ENCODE results near the gene PPME1. TPM values are rescaled to one million over a fixed set of nuclear protein-coding genes. Genes with fewer than 3 reads are reported as not detected.

The PPME1 gene
- total RNA-seq, 1 donor from 2014 or later = 401 TPM

- Histone ChIP-seq H3K4me1 (ENCODE audit: insufficient read depth, low read length) (peaks cover 8% of the 10 kb centered on the region), H3K79me2 (ENCODE audit: insufficient read depth, low read length) (no peaks in the 10 kb centered on the region), H3K4me3 (ENCODE audit: insufficient read depth, low read depth, low read length) (no peak overlapping the region), H3K27me3 (ENCODE audit: insufficient read depth, low read length) (no peaks in the 10 kb centered on the region), H3K27ac (ENCODE audit: low read depth, low read length) (no peak overlapping the region), H3K9me3 (ENCODE audit: insufficient read depth, low read depth, low read length) (no peaks in the 10 kb centered on the region), H3K4me2 (ENCODE audit: low read length) (no peak overlapping the region), H3K9ac (ENCODE audit: low read length) (no peak overlapping the region), H4K20me1 (ENCODE audit: insufficient read depth, low read length) (no peaks in the 10 kb centered on the region), H2AFZ (ENCODE audit: low read depth, low read length) (no peak overlapping the region), H3K36me3 (ENCODE audit: insufficient read depth, low read length) (no peaks in the 10 kb centered on the region)
- Mint-ChIP-seq H3K4me1 (ENCODE audit: low read depth, unreplicated experiment) (peaks cover 14% of the 10 kb centered on the region), H3K9me3 (ENCODE audit: unreplicated experiment) (no peaks in the 10 kb centered on the region), H3K36me3 (ENCODE audit: low read depth, unreplicated experiment) (peaks cover 20% of the 10 kb centered on the region), H3K4me3 (ENCODE audit: unreplicated experiment) (no peak overlapping the region), H3K27me3 (ENCODE audit: low read depth, unreplicated experiment) (peaks cover 3% of the 10 kb centered on the region), H3K27ac (ENCODE audit: unreplicated experiment) (peak overlapping the region; percentile 48)
- peak; percentile 49 for DNase-seq (ENCODE audit: low read depth)
- no peak for FAIRE-seq
- TF ChIP-seq CTCF (IDR thresholded peaks at IDR 0.05; ENCODE audit: insufficient read depth, low read depth, low read length) = no peak
These were observed 87.0 kb downstream of the PPME1 start for GRCh38 chr11:74257959-74258553.

DNA sequence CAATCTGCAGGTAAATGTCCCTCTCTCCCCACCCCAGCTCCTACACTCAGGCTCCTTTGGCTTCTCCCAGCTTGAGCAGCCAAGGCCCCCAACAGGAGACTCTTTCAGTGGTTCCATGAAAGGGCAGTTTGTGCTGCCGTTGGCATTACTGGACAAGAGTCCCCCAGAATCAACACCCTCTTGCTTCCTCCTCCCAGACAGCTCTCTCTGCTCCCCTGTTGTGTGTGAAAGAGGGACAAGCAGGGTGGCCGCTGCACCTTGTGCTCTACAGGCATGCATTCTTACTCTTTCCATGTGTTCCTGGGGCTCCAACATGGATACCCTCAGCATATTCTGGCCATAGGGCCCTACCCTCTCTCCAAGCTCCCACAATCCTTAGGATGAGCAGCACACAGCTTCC is 91.6 kb downstream of the PPME1 start:
- FAIRE-seq = no peak

More for the DNA sequence above, 91.6 kb downstream of the PPME1 start:
- Histone ChIP-seq H3K27me3 (ENCODE audit: insufficient read depth, low read length) (no peaks in the 10 kb centered on the region), H3K4me1 (ENCODE audit: insufficient read depth, low read length) (peaks cover 10% of the 10 kb centered on the region), H4K20me1 (ENCODE audit: insufficient read depth, low read length) (no peaks in the 10 kb centered on the region), H2AFZ (ENCODE audit: low read depth, low read length) (no peak overlapping the region), H3K9me3 (ENCODE audit: insufficient read depth, low read depth, low read length) (no peaks in the 10 kb centered on the region), H3K4me3 (ENCODE audit: insufficient read depth, low read depth, low read length) (no peak overlapping the region), H3K36me3 (ENCODE audit: insufficient read depth, low read length) (no peaks in the 10 kb centered on the region), H3K27ac (ENCODE audit: low read depth, low read length) (no peak overlapping the region), H3K9ac (ENCODE audit: low read length) (no peak overlapping the region), H3K79me2 (ENCODE audit: insufficient read depth, low read length) (no peaks in the 10 kb centered on the region), H3K4me2 (ENCODE audit: low read length) (no peak overlapping the region)
- no peak for TF ChIP-seq CTCF (IDR thresholded peaks at IDR 0.05; ENCODE audit: insufficient read depth, low read depth, low read length)
- no peak for TF ChIP-seq EZH2 (IDR thresholded peaks at IDR 0.05; ENCODE audit: insufficient read depth, low read length)
- H3K36me3 Mint-ChIP-seq (ENCODE audit: low read depth, unreplicated experiment) = peaks cover 3% of the 10 kb centered on the region
- no peak overlapping the region for H3K4me3 Mint-ChIP-seq (ENCODE audit: unreplicated experiment)
- no peak overlapping the region for H3K27ac Mint-ChIP-seq (ENCODE audit: unreplicated experiment)
- peaks cover 16% of the 10 kb centered on the region for H3K4me1 Mint-ChIP-seq (ENCODE audit: low read depth, unreplicated experiment)
- no peak for DNase-seq (ENCODE audit: low read depth)
- H3K27me3 Mint-ChIP-seq (ENCODE audit: low read depth, unreplicated experiment) = peaks cover 6% of the 10 kb centered on the region
- H3K9me3 Mint-ChIP-seq (ENCODE audit: unreplicated experiment) = no peaks in the 10 kb centered on the region

Data from astrocyte (in vitro differentiated cells and primary cell).